NCI-H1048 (cell line): ENCODE measurements around the gene CAB39L.

ENCODE experiments used
- DNase-seq: peaks from one replicate; lab custom pipeline; 2025; lab: John Stamatoyannopoulos, UW

Gene CAB39L

DNA sequence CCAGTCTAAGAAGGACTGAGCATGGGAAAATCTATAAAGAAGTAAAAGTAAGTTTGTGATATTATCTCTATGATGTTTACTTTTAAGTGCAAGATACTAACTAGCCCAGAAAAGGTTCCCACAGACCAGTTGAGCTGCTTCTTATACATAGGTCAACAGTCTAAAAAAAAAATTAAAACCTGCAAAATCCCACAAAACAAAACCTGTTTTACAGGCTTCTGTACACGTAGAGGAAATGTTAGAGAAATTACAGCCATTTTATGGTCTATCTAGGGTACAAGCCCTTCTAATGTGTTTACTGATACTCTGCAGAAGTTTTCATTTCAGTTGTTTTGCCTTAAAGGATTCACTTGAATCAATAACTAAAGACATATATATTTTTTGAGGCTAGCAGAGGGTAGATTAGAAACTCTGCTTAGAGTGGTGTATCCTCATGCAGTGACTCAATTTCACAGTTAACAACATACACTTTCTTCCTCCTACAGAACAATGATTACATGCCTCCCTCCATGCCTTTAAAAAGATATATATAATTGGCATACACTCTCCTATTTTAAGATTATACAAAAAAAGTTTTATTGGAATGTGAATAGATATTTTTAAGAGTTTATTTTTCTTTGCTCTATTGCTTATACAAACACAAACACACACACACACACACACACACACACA is 43.9 kb downstream of the CAB39L start:
- DNase-seq: no peak

DNA sequence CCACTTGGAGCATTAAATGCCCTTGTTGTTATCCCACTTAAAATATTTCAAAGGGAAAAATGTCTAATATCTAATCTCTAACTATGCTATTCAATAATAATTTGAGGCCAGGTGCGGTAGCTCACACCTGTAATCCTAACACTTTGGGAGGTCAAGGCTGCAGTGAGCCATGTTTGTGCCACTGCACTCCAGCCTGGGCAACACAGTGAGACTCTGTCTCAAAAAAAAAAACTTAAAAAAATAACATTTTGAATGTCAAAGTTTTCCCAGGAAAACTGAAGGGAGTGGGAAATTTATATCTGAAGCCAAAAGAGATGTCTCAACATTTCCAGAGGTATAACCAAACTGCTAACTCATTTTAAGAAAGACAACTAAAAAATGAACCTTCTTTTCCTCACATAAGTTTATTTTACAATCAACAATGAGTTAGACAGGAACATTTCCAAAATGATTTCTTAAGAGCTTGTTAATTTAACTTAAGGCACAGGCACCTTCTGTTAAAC is 47.9 kb downstream of the CAB39L start:
- no peak for DNase-seq

DNA sequence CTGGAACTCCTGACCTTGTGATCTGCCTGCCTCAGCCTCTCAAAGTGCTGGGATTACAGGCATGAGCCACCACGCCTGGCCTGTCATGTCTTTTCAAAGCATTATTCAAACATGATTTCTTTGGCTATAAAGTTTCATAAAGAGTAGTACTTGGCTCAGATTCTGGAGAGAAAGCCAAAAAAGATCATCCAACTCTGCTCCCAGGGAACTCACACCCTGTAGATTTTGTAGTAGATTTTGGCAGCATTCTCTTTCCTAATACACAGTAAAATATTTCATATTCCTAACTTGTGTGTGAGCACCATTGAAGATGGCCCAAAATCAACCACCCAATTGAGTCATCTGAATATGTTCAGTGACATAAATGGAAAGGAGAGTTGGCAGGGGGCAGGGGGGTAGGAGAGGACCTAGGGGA is 48.4 kb downstream of the CAB39L start:
- no peak for DNase-seq

DNA sequence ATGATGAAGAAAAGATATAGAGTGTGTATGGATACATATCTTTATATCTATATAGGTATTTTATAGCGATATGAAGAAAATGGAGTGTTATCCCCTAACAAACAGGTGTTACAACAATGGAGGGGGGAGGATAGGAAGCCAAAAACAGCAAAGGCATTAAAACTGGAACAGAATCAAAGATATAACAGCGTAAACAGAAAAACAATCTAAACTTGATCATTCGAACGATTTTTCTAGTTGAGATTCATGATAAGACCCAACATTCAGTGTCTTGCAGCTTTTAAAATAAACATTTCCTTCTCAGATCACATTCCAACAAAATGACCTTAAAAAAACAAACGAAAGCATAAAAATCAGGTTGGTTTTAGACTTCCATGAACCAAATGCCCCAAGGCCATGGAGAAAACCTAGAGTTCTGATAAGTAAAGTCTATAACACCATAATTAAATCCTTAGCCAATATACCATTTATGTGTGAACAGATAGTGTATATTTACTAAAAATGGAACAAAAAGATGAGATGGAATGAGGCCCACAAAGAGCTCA is 55.7 kb downstream of the CAB39L start:
- no peak for DNase-seq

DNA sequence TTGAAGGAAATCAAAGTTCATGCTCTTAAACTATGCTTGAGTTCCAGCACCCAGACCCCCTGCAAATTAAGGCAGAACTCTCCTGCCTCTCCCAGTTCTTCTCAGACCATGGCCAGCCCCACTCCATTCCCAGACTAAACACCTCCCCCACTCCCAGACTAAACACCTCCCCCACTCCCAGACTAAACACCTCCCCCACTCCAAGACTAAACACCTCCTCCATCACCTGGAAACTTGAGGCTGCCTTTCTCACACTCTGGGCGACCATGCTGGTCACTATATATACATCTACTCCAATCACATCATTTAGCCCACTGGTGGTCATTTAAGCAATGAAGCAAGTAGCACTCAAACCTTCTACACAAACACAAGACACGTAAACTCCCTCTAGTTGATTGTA is 57.2 kb downstream of the CAB39L start:
- no peak for DNase-seq

DNA sequence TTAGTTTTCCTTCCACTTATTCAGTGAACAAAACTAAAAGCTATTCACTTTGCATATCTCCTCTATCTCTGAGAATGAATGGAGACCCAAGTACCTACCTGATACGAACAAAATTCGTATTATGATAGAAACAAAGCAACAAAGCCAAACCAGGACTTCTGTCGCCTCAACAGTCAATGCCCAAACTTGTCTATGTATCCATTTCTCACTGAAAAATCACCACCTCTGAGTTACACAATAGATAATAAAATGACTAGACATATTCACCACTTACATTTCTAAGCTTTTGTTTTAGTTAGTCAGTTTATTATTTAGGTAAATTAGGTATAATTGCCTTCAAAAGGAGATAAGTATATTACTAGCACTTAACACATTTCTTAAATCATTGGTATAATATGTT is 67.7 kb downstream of the CAB39L start:
- DNase-seq: no peak

DNA sequence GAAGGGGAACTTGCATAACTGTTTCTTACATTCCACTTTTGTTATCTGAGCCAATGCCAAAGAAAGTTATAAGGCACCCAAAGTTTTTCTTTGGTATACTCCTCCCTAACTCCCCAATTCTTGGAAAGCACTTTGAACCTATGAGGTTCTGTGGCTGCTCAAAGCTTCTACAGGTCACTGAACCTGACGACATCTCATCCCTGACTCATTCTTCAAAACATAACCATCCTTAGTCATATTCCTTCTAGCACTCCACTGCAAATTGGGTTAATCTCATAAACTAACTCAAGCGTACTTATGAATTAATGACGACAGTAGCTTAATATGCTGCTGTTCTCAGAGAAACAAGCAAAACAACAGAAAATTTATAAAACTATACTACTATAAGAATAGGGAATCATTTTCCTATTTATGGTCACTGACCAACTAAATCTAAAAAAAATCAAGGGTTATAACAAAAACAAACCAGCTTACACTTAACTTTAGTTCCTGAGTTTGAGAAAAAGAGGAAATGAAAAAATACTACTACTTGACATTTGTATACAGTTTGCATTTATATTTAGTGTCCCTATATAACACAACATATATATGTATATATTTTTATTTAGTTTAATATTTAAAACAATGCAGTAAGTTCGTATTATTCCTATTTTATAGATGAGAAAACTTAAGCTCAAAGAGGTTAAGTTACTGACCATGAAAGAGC is 69.1 kb downstream of the CAB39L start:
- DNase-seq: no peak

DNA sequence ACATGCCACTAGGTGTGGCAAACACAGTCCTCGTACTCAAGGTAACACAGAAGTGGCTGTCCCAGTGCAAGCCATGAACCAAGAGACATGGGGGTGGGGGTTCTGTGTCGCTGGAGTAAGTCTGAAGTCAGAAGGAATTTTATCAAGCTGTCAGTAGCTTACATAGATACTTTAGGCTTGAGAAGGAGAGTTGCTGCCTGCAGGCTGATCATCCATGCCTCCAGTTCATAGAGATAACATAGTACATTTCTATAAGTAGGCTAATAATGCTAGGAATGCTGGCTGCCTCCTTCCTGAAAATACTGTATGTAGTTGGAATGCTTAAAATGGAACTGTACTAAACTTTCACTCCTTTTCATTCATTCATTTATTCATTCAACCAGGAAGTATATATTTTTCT is 70.1 kb downstream of the CAB39L start:
- no peak for DNase-seq

DNA sequence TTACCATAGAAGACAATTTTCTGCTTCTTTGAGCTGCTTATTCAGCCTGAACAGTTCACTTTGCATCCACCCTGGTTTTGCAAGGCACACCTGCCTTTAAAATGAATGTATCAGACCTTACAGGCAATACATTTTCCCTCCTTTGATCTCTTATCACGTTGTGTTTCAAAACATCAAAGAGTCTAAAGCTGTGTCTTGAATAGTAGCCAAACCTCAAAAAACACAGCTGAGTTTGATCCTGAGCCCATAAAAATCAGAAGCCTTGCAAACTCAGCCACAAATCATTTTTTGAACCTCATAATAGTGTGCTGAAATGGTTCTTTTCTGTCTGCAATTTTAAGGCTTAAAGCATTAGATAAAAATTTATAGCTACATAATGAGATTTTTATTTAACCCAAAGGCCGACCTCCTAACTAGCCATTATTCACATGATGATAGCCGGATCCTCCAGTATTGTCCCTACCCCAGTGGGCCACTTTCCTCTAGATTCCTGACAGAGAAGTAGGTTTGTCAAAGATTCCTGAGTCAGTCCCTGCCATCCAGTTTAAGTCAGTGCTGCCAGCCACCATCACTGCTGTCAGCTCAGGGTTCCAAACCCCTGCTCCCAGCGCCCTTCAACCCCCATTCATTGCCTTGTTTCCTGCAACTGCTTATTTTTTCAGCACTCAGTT is 71.8 kb downstream of the CAB39L start:
- DNase-seq: no peak

DNA sequence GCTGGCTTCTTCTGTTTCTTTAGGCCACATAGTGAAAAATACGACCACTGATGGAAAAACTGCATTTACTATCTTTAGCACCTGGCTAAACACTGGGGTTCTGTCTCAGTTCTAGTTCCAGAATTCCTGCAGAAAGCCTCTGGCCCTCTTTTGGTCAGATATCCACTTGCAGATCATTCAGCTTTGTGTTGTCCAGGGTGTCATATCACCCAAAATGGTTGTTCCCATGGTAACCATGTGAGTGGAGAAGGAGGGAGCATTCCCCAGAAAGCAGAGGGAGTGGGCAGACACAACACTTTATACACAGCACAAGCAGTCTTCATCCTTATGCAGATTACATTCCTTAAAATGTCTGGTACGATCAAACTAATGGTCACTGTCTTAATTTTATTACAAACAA is 73.5 kb downstream of the CAB39L start:
- no peak for DNase-seq

DNA sequence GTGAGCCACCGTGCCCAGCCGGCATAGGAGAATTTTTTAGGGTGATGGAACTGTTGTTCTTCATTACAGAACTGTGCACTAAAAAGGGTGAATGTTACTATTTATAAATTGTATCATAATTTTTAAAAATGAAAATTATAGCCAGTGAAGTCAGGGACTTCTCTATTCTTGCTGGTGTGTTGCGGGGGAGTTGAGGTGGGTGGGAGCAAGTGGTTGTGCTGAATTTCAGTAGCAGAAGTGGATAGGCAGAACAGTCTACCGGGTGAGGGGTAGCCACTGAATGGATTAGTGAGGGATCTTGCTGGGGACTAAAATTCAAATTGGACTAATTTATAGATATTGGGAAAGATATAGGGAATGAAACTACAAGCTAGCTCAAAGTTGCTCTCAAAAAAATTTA is 74.0 kb downstream of the CAB39L start:
- DNase-seq: no peak

DNA sequence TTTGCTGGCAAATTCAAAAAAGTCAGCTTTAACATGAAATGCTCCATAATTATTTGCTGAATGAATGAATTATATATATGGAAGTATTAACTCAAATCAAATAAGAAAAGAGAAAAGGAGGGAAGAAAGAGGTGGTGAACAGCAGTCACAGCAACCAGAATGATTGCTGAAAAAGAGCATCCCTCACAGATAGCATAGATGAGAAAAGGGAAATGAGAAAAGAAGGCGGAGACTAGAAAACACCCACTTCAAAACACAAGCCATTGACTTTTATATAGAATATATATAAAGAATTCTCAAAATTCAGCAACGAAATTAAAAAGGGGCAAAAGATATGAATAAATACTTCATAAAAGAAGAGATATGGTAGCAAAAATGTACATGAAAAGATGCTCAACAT is 75.2 kb downstream of the CAB39L start:
- DNase-seq: no peak

DNA sequence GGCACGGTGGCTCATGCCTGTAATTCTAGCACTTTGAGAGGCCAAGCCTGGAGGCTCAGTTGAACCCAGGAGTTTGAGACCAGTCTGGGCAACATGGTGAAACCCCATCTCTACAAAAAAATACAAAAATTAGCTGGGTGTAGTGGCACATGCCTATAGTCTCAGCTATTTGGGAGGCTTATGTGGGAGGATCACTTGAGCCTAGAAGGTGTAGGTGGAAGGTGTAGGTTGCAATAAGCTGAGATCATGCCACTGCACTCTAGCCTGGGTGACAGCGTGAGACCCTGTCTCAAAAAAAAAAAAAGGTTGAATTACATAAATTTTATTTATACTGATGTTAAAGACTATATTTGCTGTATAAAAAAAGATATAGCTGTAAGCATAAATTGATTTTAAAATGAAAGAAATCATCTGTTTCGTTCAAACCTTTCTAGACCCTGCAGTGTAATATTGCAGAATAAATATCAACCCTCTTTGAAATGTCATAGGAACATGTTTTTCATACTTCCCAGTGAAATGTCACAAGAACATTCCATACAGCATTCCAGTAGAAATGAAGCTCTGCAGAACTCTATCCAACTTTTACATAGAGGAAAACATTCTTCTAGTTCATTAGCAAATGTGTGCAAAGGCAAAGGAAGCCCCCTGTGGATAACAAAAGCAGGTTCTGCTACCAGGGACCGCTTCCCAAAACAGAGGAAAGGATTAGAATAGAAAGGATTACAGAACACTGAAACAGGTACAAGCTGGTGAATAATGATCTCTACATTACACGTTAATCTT is 76.0 kb downstream of the CAB39L start:
- no peak for DNase-seq

DNA sequence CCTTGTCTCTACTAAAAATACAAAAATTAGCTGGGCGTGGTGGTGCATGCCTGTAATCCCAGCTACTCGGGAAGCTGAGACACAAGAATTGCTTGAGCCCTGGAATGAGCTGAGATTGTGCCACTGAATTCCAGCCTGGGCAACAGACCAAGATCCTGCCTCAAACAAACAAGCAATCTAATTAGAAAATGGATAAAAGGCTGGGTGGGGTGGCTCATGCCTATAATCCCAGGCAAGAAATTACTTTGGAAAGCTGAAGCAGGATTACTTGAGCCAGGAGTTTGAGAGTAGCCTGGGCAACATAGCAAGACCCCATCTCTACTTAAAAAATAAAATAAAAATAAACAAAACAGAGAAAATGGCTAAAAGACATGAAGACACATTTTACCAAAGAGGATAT is 77.0 kb downstream of the CAB39L start:
- no peak for DNase-seq

DNA sequence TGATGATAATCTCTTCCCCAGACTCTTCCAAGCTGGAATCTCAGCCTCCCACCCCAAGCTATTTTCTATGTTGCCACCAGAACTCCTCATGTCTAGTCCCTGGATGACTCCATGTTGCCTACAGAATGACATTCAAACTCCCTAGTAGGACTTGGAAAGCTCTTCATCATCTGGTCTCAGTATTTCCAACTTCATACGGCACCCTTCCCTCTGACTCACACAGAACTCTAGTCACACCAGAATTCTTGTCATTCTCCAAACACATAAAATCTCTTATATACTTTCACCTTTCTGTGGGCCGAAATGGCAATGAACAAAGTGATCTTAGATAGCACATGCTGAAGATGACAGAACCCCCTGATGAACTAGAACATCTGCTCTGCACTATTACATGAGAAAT is 86.2 kb downstream of the CAB39L start:
- DNase-seq: no peak

DNA sequence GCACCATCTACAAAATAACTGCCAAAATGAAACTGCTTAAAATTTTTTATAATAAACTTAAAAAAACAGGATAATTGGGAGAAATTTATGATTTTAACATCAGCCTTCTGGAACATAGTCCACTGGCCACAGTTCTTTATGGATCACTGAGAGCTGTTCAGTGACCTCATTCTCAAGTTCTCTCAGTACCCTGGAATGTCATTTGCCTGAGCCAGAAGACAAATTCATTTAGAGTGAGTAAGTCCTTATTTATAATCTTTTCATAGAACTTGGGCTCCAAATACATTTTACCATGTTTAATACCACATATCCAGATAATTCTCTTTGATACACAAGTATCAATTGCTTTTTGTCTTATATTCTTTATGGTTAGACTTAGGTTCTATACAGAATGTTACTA is 87.6 kb downstream of the CAB39L start:
- no peak for DNase-seq

DNA sequence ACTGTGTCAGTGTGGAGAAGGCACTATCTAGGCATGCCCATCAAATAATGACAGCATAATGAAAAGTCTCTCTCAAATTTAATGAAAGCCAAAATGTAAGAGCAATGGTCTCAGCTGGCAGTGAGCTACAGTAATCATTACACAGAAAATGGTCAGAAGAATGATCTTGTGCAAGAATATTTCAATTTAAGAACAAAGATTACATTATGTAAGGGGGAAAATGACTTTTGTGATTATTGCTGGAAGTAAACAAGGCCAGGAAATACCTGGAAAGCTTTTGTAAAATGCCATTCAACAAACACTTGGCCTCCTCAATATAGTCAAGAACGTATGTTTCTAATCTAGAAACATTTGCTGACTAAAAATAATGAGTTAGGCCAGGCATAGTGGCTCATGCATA is 89.1 kb downstream of the CAB39L start:
- no peak for DNase-seq

DNA sequence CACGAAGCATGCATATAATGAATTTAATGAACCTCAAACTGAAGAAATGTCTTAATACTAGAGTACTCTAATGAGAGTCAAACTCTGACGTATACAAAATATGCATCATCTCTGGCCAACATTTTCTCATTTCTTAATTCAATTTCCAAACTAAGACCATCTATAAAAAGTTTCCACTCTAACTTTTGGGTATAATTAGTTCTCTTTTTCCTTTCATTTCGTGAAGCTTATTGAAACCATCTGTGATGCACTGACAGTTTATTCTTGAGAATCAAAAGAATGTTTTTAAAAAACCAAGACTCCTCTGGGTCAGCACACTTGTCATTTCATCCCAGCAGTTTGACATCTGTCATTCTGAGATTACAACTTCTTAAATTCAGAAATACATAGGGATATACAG is 90.0 kb downstream of the CAB39L start:
- DNase-seq: no peak

DNA sequence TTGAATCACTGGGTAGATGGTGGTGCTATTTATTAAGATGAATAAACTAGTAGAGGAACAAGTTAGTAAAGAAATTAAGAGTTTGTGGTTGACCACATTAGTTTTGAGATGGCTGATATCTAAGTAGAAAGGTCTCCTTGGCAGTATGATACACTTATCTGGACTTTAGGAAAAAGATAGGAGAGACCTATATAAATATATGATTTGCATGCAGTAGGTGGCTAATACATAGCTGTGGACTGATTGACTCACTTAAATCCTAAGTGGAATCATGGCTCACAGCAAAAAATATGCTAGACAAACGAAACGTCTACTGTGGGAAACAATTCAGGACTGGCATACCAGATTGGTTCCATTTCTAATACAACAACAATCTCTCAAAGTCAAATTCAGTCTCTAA is 92.0 kb downstream of the CAB39L start:
- no peak for DNase-seq

DNA sequence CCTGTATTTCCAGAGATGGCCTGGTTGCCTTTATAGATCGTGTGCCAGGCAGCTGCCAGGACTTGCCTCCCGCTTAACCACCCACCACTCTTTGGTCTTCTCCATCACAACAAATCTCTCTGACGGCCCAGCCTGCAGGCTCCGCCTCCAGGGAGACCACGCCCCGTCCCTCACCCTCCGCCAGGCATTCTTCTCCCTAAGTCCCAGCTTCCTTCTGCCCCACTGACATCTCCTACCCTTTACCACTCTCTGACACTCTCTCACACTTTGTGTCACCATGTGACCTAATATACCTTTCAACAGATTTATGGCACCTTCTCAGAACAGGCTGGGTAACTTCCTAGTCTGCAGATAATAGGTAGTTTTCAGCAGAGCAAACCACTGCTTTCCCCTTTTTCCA is 95.1 kb downstream of the CAB39L start:
- no peak for DNase-seq

DNA sequence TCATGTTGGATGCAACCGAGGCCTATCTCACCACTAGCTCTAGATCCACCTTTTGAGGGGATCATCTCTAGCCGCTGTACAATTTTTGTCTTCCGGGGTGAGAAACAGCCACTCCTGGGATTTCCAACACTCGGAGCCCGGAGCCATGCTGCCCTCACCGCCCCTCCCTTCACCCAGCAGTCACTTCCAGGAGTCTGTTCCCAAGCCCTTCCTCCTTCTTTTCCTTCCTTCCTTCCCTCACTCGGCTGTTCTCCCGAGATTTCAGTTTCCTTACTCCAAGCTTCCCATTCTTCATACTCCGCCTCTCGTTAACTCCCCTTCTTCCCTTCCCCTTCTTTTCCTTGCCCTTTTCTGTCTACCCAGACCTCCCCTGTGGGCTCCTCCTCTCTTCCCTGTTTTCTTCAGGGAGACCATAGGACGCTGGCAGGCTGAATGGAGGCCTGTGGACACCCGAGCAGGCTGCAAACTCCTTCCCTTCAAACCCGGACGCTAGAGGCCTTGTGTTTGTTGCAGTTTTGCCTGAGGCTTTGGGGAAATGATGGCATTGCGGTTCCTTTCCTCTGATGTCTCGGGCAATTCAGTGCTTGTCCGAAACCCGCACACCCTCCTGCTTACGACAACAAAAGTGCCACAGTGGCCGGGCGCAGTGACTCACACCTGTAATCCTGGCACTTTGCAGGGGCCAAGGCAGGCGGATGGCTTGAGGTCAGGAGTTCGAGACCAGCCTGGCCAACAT is 96.0 kb downstream of the CAB39L start:
- no peak for DNase-seq

DNA sequence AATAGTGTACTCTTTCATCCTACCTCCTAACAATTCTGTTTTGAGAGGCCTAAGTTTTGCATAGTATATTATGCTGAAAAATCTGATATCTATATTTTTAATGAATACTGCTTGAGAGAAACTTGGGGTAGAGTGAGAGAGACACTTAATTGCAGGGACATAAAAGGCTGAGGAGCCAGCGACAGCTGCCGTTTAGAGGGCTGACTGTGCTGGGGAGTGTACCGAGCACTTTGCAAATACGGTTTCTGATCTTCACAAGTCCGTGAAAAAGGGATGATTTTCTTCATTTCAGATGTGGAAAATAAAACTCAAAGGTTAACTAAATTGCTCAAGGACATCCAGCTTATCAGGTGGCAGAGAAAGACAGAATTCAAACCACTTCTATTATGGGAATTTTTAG is 97.4 kb downstream of the CAB39L start:
- DNase-seq: no peak
